HuH-7.5 (cell line): ENCODE data around the gene OPCML.

Experiments
- DNase-seq: peaks from one replicate; pipeline ENCODE4 v3.0.0; 2011; ENCODE audit warnings: low spot score

OPCML gene

DNA sequence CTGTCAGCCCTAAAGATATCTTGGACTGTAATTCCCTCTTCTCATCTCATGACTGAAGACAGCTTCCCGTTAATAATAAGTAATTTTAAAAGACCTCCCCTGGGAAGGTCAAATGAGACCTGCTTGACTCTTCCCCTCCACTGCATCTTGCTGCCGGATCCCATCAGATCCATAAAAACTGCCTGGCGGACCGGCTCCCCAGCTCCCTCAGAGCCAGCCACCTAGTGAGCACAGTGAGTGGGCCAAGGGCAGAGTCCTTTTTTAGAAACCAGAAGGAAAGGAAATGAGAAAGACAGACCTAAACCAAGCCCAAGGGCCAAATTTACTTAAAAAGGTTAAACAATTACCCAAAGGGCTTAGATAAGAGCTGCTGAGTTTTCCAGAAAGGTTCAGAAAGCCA lies 595.3 kb downstream of the OPCML start:
- no peak for DNase-seq

GRCh38 chr11:132935383-132935782 lies 596.9 kb downstream of the OPCML start:
- DNase-seq = no peak

GRCh38 chr11:132933703-132934102 lies 598.6 kb downstream of the OPCML start:
- no peak for DNase-seq

GRCh38 chr11:132925825-132926469 lies 606.4 kb downstream of the OPCML start:
- DNase-seq = no peak

GRCh38 chr11:132921597-132921996 lies 610.7 kb downstream of the OPCML start:
- no peak for DNase-seq

DNA sequence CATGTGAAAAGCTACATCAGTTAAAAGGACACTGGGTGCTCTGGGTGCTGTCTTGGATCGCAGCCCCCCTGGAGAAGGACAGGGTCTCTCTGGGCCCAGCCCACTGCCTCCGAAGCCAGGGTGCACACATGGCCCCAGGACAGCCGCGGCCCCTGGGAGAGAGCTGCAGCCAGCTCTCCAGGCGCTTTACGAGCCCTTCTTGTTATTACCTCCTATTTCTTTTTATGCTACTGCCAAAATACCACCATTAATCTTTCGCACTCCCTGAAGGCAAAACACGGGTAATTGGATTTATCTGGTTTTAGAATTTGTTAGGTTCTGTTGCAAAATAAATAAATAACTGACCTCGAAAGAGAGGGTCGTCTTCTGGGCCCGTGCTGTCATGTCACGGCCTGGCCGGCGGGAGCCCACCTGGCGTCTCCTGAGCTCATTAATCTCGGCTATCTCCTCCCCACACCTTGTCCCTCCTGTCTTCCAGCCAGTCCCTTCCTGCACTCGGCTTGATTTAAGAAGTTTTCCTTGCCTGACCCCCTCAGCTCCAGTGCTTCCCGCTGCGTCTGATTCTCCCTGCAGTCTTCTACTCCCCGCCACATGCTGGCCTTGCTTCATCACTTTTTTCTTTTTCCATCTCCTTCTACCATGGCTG lies 611.7 kb downstream of the OPCML start:
- no peak for DNase-seq

DNA sequence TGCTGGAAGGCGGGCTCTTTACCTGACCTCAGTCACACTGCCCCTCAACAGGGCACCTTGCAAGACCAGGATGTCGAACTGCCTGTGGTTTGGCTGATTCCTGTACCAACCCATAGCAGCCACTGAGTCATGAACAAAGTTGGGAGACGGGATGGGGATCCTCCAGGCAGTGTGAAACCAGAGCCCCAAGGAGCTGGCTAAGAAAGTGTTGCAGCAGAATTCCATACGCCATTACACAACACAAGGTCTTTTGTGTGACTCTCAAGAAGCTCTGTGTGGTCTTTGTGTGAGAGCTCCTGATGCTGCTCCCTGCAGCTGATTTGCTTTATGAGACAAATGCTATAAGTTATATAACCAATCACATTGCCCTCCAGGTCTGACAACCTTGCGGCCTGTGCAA lies 617.7 kb downstream of the OPCML start:
- DNase-seq = no peak

DNA sequence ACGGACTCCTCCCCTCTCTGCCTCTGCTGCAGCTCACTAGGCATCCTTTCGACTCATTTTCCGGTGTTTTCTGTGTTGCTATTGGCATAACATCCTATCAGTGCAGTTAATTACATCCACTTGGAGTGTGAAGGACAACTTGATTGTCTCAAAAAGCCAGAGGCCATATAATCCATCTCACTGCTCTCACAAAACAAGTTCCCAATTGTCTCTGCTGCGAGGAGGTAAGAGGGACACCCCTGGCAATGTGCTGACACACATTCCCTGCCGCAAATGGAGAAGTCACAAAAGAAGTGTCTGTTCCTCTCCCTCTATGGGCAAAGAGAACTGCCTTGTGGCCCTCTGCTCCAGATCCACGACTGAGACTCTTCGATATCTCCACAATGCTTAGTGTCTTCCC lies 618.4 kb downstream of the OPCML start:
- no peak for DNase-seq

DNA sequence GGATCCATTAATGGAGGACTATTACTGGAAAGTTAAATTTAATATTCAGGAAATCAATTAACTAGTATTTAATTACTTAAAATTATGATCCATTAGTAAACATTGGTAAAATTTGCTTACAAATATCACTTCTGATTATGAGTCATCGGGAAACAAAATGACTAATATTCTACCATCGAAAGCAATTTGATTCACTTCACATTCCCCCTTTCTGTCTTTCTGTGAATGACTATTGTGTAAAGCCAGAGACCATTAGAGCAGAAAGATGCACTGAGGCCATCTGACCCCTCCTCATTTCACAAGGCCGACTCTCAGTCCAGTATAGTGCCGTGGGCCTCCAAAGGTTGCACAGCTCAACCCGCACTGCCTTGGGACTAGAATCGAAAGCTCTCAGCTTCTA lies 619.0 kb downstream of the OPCML start:
- no peak for DNase-seq

GRCh38 chr11:132911186-132911585 lies 621.1 kb downstream of the OPCML start:
- no peak for DNase-seq

DNA sequence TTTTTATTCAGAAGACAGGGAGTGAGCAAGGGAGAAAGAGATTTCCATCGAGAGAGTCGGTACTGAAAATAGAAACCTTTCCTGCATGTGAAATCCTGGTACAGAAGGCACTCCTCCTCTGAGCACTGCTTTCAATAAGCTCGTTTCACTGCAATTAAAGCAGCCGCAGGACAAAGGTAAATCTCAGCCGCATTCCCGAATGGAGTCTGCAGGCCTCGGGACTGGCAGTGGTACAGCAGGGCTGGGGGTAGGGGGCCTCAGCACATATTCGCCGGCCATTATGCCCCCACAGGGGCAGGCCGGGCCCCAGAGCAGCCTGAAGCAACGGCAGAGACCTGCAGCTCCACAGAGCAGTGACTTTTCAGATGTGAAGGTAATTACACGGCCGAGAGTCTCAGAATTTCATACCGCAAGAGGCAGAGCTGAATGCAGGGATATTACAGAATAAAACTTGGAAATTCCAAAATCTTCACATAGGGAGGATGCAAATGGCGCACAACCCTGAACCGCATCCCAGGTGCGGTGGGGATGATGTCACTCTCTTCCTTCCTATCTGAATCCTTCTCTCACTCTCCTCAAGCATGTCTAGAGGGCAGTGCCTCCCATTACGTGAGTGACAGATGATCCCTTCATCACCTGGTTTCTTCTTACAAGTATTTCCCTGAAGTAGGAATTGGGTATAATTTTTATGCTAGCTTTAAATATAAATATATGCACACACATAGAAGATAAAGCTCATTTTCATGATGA lies 622.1 kb downstream of the OPCML start:
- no peak for DNase-seq

DNA sequence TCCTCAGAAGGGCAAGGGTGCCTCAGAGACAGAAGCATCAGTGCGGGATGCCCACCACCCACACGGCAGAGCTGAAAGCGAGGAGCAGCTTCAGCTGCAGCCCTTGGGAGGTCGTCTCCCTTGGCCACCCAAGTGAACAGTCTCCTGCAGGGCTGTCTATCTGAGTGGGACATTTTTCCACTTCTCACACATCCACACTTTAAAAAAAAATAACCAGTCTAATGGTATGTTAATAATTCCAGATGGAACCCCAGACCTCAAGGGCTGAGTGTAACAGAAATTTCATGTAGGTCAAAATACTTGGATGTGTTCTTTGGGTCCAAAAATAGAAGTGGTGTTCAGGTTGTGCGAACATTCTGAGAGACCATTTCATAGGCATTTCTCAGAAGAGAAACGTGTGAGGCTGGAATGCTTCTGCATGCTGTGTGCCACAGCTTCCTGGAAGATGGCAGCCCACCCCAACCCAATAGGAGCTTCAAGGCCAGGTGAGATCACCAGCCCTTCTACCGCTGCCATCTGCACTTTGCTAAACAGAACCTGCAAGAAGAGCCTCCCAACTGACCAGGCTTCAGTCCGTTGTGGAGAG lies 623.2 kb downstream of the OPCML start:
- DNase-seq = no peak

GRCh38 chr11:132908414-132908810 lies 623.9 kb downstream of the OPCML start:
- no peak for DNase-seq

DNA sequence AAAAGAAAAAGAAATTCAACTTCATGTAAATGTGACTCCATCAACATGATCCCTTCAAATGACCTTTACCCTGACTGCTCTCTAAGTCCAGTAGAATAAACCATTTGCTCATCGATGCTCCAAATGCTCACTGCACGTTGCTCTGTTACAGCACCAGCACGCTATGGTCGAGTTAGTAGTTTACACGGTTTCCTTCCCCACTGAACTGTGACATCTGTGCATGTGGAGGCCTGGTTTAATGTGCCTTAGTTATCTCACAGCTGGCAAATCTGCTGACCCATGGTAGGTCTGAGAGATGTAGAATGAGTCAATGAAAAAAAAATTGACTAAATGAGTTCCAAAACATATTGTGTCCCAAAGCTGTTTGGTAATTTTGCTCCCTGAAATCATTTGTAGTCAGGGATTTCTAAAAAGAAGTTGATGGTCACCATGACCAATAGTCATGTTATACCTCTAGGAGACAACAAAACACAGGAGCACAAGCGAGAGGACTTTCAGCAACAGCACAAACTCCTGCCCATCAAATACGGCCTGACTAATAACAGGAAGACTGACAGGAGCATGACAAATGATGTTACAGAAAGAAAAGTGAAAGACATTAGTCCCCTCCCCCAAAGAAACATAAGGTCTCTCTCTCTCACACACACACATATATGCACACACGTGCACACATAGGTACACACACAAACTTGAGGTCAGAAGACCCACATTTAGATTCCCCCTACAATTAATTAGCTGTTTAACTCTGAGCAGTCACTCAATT lies 624.5 kb downstream of the OPCML start:
- no peak for DNase-seq

DNA sequence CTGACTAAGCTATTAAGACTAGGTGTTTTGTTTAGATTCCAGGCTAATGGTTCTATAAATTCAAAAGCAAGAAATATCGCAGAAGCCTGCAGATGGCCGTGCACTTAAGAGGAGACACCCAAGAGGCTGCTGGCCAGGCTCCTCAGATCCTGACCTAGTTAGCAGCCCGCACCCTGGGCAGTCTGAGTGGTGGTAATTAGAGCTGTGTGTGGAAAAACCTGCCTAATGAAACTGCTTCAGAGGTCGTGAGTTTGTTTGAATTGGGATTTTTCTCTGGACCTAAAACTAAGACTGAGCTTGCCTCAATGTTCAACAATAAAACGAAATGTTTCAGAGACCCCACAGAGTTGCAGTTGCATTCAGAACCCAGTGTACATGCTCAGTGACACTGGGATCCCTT lies 627.7 kb downstream of the OPCML start:
- DNase-seq = no peak

DNA sequence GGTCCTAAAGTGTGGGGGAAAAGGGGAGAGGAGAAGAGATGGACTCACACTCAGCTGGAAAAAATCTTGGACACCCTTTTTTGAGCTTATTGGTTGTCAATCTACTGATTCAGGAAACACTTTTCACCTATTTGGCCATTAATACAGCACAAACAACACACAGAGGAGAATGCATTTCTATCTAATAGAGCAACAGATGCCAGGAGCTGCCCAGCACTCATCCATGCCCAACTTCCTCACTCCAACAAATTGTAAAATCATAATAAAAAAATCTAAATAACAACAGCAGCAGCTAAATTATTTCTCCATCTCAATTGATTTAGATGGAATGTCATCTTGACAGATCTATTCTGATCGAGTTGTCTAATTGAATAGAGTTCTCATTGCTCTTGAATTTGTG lies 628.2 kb downstream of the OPCML start:
- no peak for DNase-seq

GRCh38 chr11:132901638-132902471 lies 630.4 kb downstream of the OPCML start:
- no peak for DNase-seq

GRCh38 chr11:132898676-132899075 lies 633.6 kb downstream of the OPCML start:
- DNase-seq = no peak

DNA sequence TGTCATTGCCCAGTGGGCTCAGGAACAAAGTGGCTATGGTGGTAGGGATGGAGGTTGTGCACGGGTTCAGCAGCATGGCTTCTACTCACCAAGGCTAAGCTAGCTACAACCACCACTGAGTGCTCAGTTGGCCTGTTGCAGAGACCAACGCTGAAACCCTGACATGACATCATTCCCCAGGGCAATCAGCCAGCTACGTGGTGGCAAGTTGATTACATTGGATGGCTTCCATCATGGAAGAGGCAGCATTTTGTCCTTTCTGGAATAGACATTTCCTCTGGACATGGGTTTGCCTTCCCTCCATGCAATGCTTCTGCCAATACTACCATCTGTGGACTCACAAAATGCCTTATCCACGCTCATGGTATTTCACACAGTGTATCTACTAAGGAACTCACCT lies 634.3 kb downstream of the OPCML start:
- DNase-seq = no peak

- no peak for DNase-seq
Measured at GRCh38 chr11:132895340-132895739, 637.0 kb downstream of the OPCML start.

DNA sequence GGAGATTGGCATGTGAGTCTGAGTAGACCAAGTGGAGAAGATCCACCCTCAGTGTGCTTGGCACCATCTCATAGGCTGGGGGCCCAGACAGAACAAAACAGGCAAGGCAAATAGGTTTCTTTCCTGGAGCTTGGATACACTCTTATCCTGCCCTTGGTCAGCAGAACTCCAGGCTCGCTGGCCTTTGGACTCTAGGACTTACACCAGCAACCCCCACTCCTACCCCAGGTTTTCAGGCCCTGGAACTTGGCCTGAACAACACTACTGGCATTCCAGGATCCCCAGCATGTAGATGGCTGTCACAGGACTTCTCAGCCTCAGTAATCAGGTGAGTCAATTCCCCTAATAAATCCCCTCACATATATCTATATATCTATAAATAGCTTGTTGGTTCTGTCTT lies 637.7 kb downstream of the OPCML start:
- no peak for DNase-seq
